Measurements from ENCODE around the gene KIAA1614. TPM values are rescaled to one million over a fixed set of nuclear protein-coding genes. Genes with fewer than 3 reads are reported as not detected.

KIAA1614 gene
- total RNA-seq, 6 experiments from 2014 or later: 2.9 to 4.7 (median 3.9) TPM

GRCh38 chr1:180970333-180971079, 57.8 kb downstream of the KIAA1614 start:
- Mint-ChIP-seq H3K4me1 (ENCODE audit: low read depth) (peaks cover 17% of the 10 kb centered on the region), H3K36me3 (ENCODE audit: low read depth) (peaks cover 38% of the 10 kb centered on the region), H3K27ac (no peak overlapping the region), H3K9me3 (no peaks in the 10 kb centered on the region), H3K4me3 (no peak overlapping the region), H3K27me3 (ENCODE audit: insufficient read depth) (peaks cover 2% of the 10 kb centered on the region)
- TF ChIP-seq CTCF (IDR thresholded peaks at IDR 0.05): no peak
- DNase-seq: no peak

GRCh38 chr1:180971273-180971997, 58.7 kb downstream of the KIAA1614 start:
- peaks cover 2% of the 10 kb centered on the region for H3K27me3 Mint-ChIP-seq (ENCODE audit: insufficient read depth)
- H3K36me3 Mint-ChIP-seq (ENCODE audit: low read depth): peaks cover 42% of the 10 kb centered on the region
- H3K27ac Mint-ChIP-seq: no peak overlapping the region
- TF ChIP-seq CTCF (IDR thresholded peaks at IDR 0.05): no peak
- no peak for DNase-seq
- H3K4me1 Mint-ChIP-seq (ENCODE audit: low read depth): peaks cover 17% of the 10 kb centered on the region
- H3K9me3 Mint-ChIP-seq: no peaks in the 10 kb centered on the region
- no peak overlapping the region for H3K4me3 Mint-ChIP-seq

- no peak overlapping the region for H3K27ac Mint-ChIP-seq
- peaks cover 22% of the 10 kb centered on the region for H3K4me1 Mint-ChIP-seq (ENCODE audit: low read depth)
- H3K36me3 Mint-ChIP-seq (ENCODE audit: low read depth): peaks cover 46% of the 10 kb centered on the region
- no peak overlapping the region for H3K4me3 Mint-ChIP-seq
- H3K9me3 Mint-ChIP-seq: no peaks in the 10 kb centered on the region
- DNase-seq: no peak
- TF ChIP-seq CTCF (IDR thresholded peaks at IDR 0.05): no peak
- H3K27me3 Mint-ChIP-seq (ENCODE audit: insufficient read depth): peaks cover 2% of the 10 kb centered on the region
Observed at GRCh38 chr1:180973369-180973768, 60.7 kb downstream of the KIAA1614 start.

- H3K9me3 Mint-ChIP-seq: no peaks in the 10 kb centered on the region
- no peak for TF ChIP-seq CTCF (IDR thresholded peaks at IDR 0.05)
- DNase-seq: no peak
- peaks cover 46% of the 10 kb centered on the region for H3K36me3 Mint-ChIP-seq (ENCODE audit: low read depth)
- H3K27me3 Mint-ChIP-seq (ENCODE audit: insufficient read depth): peaks cover 2% of the 10 kb centered on the region
- H3K4me1 Mint-ChIP-seq (ENCODE audit: low read depth): peaks cover 30% of the 10 kb centered on the region
- no peak overlapping the region for H3K4me3 Mint-ChIP-seq
- no peak overlapping the region; the same call in 1 of the 2 replicates for H3K27ac Mint-ChIP-seq
Observed at GRCh38 chr1:180974236-180974635, 61.5 kb downstream of the KIAA1614 start.

GRCh38 chr1:180975551-180975950, 62.9 kb downstream of the KIAA1614 start:
- H3K36me3 Mint-ChIP-seq (ENCODE audit: low read depth): peaks cover 37% of the 10 kb centered on the region
- no peak overlapping the region for H3K4me3 Mint-ChIP-seq
- no peak overlapping the region for H3K27ac Mint-ChIP-seq
- H3K4me1 Mint-ChIP-seq (ENCODE audit: low read depth): peaks cover 34% of the 10 kb centered on the region
- no peak for DNase-seq
- no peak for TF ChIP-seq CTCF (IDR thresholded peaks at IDR 0.05)
- H3K27me3 Mint-ChIP-seq (ENCODE audit: insufficient read depth): peaks cover 2% of the 10 kb centered on the region
- H3K9me3 Mint-ChIP-seq: no peaks in the 10 kb centered on the region
